Thyroid gland (tissue), 4 donors: ENCODE results near the gene HOXA3. TPM values are rescaled to one million over a fixed set of nuclear protein-coding genes. Genes with fewer than 3 reads are reported as not detected.

ENCODE experiments used
- DNase-seq, 2 donors: peaks; one replicate each; pipeline ENCODE4 v3.0.0-alpha.2; 2019
- H3K27ac ChIP-seq, 3 donors: fragments of 200-600 bp; sonication (generic); 1 replicate in 2 of 3; 2 replicates in 1 of 3; pipeline ENCODE4 v1.5.1; 2016 to 2019; ENCODE audit warnings: mild to moderate bottlenecking in 1 of 3, moderate library complexity in 1 of 3
- H3K27me3 ChIP-seq: fragments of 200-600 bp; sonication (generic); one replicate; pipeline ENCODE4 v1.5.1; 2019
- H3K36me3 ChIP-seq, 2 donors: fragments of 200-600 bp; sonication (generic); one replicate each; pipeline ENCODE4 v1.5.1; 2016 to 2019
- H3K4me1 ChIP-seq, 2 donors: fragments of 200-600 bp; sonication (generic); one replicate each; pipeline ENCODE4 v1.5.1; 2017 to 2019
- H3K4me3 ChIP-seq, 3 donors: fragments of 200-600 bp; sonication (generic); replicated peaks in 1 of 3; 1 replicate in 2 of 3; 2 replicates in 1 of 3; pipeline ENCODE4 v1.5.1; 2016; ENCODE audit warnings: mild to moderate bottlenecking in 1 of 3
- H3K9me3 ChIP-seq: fragments of 200-600 bp; sonication (generic); one replicate; pipeline ENCODE4 v1.5.1; 2017
- POLR2A ChIP-seq, 2 donors: fragments of 450-650 bp; IDR thresholded peaks; one replicate each; pipeline ENCODE4 v1.6.1; 2017; ENCODE audit warnings: antibody characterized with exemption in 2 of 2, mild to moderate bottlenecking in 2 of 2, moderate library complexity in 1 of 2
- WGBS, 2 donors: methylation state at CpG; one replicate each; pipeline ENCODE4 v1.1.5; 2017; 5-methylcytosine and 5-hydroxymethylcytosine counted together
- intact Hi-C: fragments of 100-400 bp; cut with DNase I; formaldehyde crosslinking; loops from one replicate; pipeline ENCODE4 v1.15.1; 2023
- total RNA-seq, 4 donors: library from RNA; depleted of rRNA; stranded (reverse); fragments of >200 nt; gene quantifications; one replicate each; pipeline ENCODE4 v1.2.3, GENCODE V29; 2016
- TF ChIP-seq, protein P1 (sequence below), 6 experiments: fragments of 200-600 bp in 3 of 6; fragments of 450-650 bp in 3 of 6; sonication (generic) in 3 of 6; IDR thresholded peaks; one replicate each; pipeline ENCODE4 v1.5.1; 2016 to 2019; ENCODE audit warnings: antibody characterized with exemption in 6 of 6, mild to moderate bottlenecking in 2 of 6, inconsistent platforms in 1 of 6, moderate library complexity in 1 of 6

Gene HOXA3
- total RNA-seq, 4 donors from 2014 or later, result 0.94 to 6.1 (median 1.9) TPM

- 7% methylated on average over 25 to 45 of the region's 49 CpGs for WGBS, 2 donors
These were observed 36.3 kb upstream of the HOXA3 start for GRCh38 chr7:27188386-27189294.

DNA sequence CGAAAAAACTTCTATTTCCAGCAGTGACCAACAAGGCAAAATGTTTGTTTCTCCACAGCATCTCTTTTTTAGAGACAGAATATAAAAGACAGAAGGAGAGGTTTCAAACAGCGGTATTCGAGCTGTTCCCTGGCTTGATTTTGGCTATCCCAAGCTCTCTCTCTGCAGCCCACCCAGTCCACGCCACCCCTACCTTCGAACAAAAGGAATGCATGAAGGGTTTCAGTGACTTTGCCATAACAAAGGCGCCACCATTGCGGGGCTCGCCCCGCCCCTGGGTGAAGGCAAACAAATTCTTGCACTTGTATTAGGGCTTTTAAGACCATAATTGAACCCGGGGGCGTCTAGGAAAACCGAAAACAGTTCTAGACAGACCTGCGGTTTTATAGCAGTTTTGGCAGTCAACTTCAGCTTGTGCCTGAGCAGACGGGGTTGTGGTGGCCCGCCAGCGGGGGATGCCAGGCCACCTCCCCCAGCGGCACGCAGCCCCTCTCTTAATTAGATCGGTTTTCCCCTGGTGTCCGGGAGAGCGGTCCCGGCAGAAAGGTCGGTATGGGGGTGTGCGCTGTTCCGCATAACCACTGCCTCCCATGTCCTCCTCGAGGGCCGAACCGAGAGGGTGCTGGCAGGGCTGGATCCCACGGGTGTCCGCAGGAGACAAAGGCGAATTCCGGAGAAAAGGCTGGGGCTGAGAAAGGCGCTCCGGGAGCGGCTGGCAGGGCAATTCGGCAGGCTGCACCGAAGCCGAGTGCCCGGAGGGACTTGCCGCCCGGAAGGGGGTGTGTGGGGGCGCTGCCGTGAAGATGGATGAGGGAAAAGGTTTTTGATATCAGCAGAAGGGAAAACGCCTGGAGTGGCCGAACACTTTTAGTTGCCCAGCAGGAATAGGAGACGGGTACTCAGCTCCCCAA, 35.3 kb upstream of the HOXA3 start:
- Histone ChIP-seq H3K27ac (no peak overlapping the region), H3K9me3 (no peaks in the 10 kb centered on the region), H3K4me3 (no peak overlapping the region), H3K4me1 (peaks cover 20 to 48% of the 10 kb centered on the region in 2 donors), H3K27me3 (peaks cover 91% of the 10 kb centered on the region), H3K36me3 (no peaks in the 10 kb centered on the region)
- 7% methylated on average over 37 to 38 of the region's 46 CpGs for WGBS, 2 donors
- DNase-seq, result no peak
- TF ChIP-seq POLR2A (IDR thresholded peaks at IDR 0.05), result no peak
- TF ChIP-seq, protein P1, sequence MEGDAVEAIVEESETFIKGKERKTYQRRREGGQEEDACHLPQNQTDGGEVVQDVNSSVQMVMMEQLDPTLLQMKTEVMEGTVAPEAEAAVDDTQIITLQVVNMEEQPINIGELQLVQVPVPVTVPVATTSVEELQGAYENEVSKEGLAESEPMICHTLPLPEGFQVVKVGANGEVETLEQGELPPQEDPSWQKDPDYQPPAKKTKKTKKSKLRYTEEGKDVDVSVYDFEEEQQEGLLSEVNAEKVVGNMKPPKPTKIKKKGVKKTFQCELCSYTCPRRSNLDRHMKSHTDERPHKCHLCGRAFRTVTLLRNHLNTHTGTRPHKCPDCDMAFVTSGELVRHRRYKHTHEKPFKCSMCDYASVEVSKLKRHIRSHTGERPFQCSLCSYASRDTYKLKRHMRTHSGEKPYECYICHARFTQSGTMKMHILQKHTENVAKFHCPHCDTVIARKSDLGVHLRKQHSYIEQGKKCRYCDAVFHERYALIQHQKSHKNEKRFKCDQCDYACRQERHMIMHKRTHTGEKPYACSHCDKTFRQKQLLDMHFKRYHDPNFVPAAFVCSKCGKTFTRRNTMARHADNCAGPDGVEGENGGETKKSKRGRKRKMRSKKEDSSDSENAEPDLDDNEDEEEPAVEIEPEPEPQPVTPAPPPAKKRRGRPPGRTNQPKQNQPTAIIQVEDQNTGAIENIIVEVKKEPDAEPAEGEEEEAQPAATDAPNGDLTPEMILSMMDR (IDR thresholded peaks at IDR 0.05), result no peak
- intact Hi-C loops, result no loop called here

More at GRCh38 chr7:27188386-27189294, 36.3 kb upstream of the HOXA3 start:
- DNase-seq, result no peak
- no peaks in the 10 kb centered on the region for H3K9me3 ChIP-seq
- no peak for TF ChIP-seq POLR2A (IDR thresholded peaks at IDR 0.05)
- TF ChIP-seq, protein P1 (IDR thresholded peaks at IDR 0.05), result no peak
- intact Hi-C loops, result no loop called here
- H3K36me3 ChIP-seq, result no peaks in the 10 kb centered on the region
- peaks cover 26 to 49% of the 10 kb centered on the region in 2 donors for H3K4me1 ChIP-seq
- H3K27me3 ChIP-seq, result peaks cover 91% of the 10 kb centered on the region
- H3K27ac ChIP-seq, result no peak overlapping the region
- H3K4me3 ChIP-seq, result no peak overlapping the region

- peaks cover 19 to 39% of the 10 kb centered on the region in 2 donors for H3K4me1 ChIP-seq
- 18 to 28% methylated on average over 4 of the region's 4 CpGs for WGBS, 2 donors
- no peak overlapping the region for H3K27ac ChIP-seq
- no peak overlapping the region for H3K4me3 ChIP-seq
- intact Hi-C loops, result no loop called here
- no peaks in the 10 kb centered on the region for H3K36me3 ChIP-seq
- peaks cover 90% of the 10 kb centered on the region for H3K27me3 ChIP-seq
- DNase-seq, result no peak
- no peaks in the 10 kb centered on the region for H3K9me3 ChIP-seq
- TF ChIP-seq, protein P1 (IDR thresholded peaks at IDR 0.05), result no peak
- no peak for TF ChIP-seq POLR2A (IDR thresholded peaks at IDR 0.05)
These were observed 34.5 kb upstream of the HOXA3 start for GRCh38 chr7:27186668-27187474.

DNA sequence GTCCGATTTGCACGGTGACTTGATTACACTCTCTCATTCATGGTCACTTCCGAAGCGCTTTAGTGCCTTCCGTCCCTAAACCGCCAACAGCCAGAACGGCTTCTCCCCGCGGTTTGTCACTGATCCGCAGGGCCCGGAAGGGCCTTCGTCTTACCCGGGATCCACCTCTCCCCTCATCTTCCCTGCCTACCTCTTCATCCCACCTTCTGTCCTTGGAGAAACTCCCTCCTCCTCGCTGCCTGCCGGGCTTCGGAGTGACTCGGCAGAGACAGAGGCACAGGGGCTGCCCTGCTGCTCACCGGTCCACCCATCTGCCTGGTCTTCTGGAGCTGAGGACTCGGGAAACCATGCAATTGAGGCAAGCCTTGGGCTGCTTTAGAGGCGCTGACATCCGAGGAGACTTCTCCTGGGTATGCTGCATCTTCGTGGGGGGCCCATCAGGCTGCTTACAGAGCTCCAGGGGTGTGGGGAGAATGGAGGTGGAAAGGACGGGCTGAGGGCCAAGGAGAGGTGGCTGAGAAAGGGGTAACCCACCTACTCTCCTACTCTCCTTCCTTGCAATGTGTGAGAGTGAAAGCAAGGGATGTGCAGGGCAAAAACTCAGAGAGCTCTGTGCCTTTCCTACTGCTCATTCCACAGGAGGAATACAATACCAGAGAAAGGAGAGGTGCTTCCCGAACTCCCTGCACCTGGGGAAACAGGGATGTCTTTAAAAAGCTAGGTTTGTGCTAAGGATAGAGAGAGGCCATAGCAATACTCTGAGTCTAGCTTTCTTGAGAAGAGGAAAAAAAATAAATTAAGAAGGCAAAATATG, 33.7 kb upstream of the HOXA3 start:
- no peaks in the 10 kb centered on the region for H3K9me3 ChIP-seq
- no peaks in the 10 kb centered on the region for H3K36me3 ChIP-seq
- peaks cover 19 to 38% of the 10 kb centered on the region in 2 donors for H3K4me1 ChIP-seq
- H3K27me3 ChIP-seq, result peaks cover 89% of the 10 kb centered on the region
- WGBS, 2 donors, result 7 to 9% methylated on average over 24 of the region's 24 CpGs
- H3K4me3 ChIP-seq, result no peak overlapping the region
- no peak for DNase-seq
- H3K27ac ChIP-seq, result no peak overlapping the region
- TF ChIP-seq POLR2A (IDR thresholded peaks at IDR 0.05), result no peak
- TF ChIP-seq, protein P1 (IDR thresholded peaks at IDR 0.05), result no peak
- intact Hi-C loops, result no loop called here
